Cerebellar cortex (tissue), 1 donor: Measurements from ENCODE around the gene CLCN5.
A peak's percentile ranks its signal among the peaks of the same experiment; 100 is the strongest.

Experiments
- DNase-seq: peaks from one replicate; pipeline ENCODE4 v3.0.0-alpha.2; 2015; ENCODE audit warnings: low spot score

CLCN5 gene

GRCh38 chrX:49922291-49923241 is at the start of gene CLCN5:
Gene CLCN5, plus strand, starts transcription at chrX:49922596. Its CDS starts 2,703 bp downstream, at chrX:49925299.
- peak; percentile 90 for DNase-seq

- DNase-seq: peak; percentile 79
These were observed 45.6 kb upstream of the CLCN5 start for GRCh38 chrX:49876750-49877149.

GRCh38 chrX:49877397-49878101 is 44.8 kb upstream of the CLCN5 start:
- DNase-seq: peak; percentile 1

- no peak for DNase-seq
These were observed 44.1 kb upstream of the CLCN5 start for GRCh38 chrX:49878128-49878833.

- DNase-seq: peak; percentile 80
These were observed 43.4 kb upstream of the CLCN5 start, which contains the start of gene USP27X for GRCh38 chrX:49878834-49879655. Gene USP27X, plus strand, starts transcription at chrX:49879484. Its CDS starts 824 bp downstream, at chrX:49880308.

- DNase-seq: no peak
These were observed 42.6 kb upstream of the CLCN5 start for GRCh38 chrX:49879656-49880277.

GRCh38 chrX:49880668-49881067 is 41.7 kb upstream of the CLCN5 start:
- no peak for DNase-seq

GRCh38 chrX:49884290-49884862 is 38.0 kb upstream of the CLCN5 start:
- peak; percentile 44 for DNase-seq

GRCh38 chrX:49892542-49892941 is 29.9 kb upstream of the CLCN5 start:
- no peak for DNase-seq

GRCh38 chrX:49896951-49897350 is 25.4 kb upstream of the CLCN5 start:
- no peak for DNase-seq

GRCh38 chrX:49901048-49901447 is 21.3 kb upstream of the CLCN5 start:
- DNase-seq: no peak

GRCh38 chrX:49910344-49910743 is 12.1 kb upstream of the CLCN5 start:
- DNase-seq: no peak

- no peak for DNase-seq
These were observed 10.3 kb upstream of the CLCN5 start for GRCh38 chrX:49912086-49912485.

GRCh38 chrX:49912861-49913260 is 9.5 kb upstream of the CLCN5 start:
- DNase-seq: no peak

GRCh38 chrX:49915361-49916222 is 6.8 kb upstream of the CLCN5 start:
- DNase-seq: peak; percentile 67

GRCh38 chrX:49919617-49920016 is 2.8 kb upstream of the CLCN5 start:
- peak; percentile 35 for DNase-seq

GRCh38 chrX:49921109-49921508 is 1.3 kb upstream of the CLCN5 start:
- no peak for DNase-seq

GRCh38 chrX:49925176-49925575 is 2.8 kb downstream of the CLCN5 start:
- no peak for DNase-seq

- DNase-seq: peak; percentile 14
These were observed 7.6 kb downstream of the CLCN5 start for GRCh38 chrX:49930039-49930438.

- DNase-seq: peak; percentile 61
These were observed 10.4 kb downstream of the CLCN5 start for GRCh38 chrX:49932791-49933190.
